Measurements from ENCODE around the gene PCSK6.

The PCSK6 gene

GRCh38 chr15:101355678-101356464 lies 133.6 kb downstream of the PCSK6 start:
- no peak for DNase-seq (ENCODE audit: low read depth)

DNA sequence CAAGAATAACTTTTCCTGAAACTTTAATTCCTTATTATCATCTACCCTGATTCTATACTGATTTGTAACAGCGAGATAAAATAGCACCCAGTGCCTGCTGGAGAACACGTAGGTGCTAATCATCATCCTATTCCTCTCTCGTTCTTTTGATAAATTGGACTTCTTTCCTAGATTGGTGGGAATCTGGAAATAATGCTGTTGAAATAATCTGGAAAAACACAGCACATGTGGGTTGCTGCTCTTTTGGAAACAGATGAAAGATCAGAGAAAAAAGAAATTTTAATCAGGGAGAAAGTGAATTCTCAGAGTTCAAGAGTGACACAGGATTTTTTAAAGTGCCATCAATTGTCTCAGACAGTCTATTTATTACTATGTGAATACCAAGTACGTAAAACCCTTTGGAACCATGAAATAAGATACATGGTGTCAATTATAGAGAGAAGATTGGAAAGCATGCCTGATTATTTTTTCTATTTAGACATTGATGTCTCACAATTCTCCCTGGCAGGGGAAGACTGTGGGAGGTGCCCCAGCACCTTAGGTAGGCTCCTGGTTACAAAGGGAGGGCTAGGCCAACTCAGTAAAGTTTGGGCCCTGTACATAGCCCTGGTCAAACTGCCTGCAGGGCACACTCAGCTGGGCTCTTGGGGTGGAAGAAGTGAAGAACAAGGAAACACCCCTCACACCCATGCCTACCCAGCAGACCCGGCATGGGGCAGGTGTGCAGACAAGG lies 134.4 kb downstream of the PCSK6 start:
- DNase-seq (ENCODE audit: low read depth): no peak

DNA sequence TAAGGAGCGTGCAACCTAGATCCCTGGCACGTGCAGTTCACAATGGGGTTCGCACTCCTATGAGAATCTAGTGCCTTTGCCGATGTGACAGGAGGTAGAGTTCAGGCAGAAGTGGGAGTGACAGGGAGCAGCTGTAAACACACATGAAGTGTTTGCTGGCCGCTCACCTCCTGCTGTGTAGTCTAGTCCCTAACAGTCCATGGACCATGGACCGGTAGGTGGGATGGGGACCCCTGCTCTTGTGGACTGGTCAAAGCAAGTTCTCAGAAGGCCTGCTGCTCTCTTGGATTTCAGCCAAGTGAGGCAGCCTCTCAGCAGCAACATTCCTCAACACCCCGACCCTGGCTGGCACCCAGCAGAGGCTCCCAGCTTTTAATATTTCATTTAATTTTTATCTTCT lies 136.3 kb downstream of the PCSK6 start:
- no peak for DNase-seq (ENCODE audit: low read depth)

DNA sequence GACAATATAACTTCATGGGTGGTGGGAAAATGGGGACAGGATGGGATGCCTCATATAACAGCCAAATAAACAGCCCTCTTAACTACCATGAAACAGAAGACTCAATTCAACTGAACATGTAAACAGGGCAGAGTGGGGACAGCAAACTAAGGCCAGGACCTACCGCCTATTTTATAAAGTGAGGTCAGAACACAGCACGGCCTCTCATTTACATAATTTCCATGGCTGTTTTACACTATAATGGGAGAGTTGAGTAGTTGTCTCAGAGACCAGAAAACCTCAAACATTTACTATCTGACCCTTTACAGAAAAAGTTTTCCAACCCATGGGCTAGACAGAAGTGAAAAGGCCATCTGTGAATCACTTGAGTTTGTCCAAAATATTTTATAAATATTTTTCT lies 137.8 kb downstream of the PCSK6 start:
- DNase-seq (ENCODE audit: low read depth): no peak

GRCh38 chr15:101349047-101349951 lies 140.2 kb downstream of the PCSK6 start:
- DNase-seq (ENCODE audit: low read depth): no peak

DNA sequence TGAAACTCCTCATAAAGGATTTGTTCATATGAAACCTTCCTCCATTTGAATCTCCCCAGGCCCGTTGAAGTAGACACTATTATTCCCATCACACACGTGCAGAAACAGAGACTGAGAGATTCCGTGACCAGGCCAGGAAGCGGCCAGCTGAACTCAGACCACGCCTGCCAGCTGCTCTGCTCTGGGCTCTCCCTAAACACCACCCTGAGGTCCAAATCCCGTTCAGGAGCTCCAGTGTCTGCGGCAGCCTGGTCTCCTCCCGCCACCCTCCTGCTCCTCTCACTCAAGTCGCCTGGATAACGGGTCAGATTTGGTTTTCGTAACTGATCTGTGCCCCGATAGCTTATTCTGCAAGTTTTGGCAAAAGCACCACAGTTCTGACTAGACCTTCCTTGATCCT lies 140.9 kb downstream of the PCSK6 start:
- DNase-seq (ENCODE audit: low read depth): no peak

DNA sequence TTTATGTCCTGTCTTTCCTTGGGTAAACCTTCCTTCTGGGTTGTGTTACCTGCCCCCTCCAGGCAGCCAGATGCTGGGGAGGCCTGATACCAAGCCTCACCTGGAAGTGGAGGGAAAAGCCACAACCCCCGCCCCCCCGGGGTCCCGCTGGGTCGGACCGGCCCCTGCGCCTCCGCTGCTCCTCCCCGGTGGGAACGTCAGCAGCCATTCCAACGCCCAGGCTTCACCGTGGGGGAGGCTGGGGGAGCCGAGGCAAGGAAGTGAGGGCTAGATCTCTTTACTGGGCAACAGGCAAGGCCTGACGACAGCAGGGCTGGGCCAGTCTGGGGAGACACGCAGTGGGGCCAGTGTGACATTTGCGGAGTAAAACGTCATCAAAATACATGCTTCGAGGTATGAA lies 141.5 kb downstream of the PCSK6 start:
- DNase-seq (ENCODE audit: low read depth): no peak

GRCh38 chr15:101347454-101347853 lies 142.1 kb downstream of the PCSK6 start:
- DNase-seq (ENCODE audit: low read depth): no peak

GRCh38 chr15:101346928-101347327 lies 142.6 kb downstream of the PCSK6 start:
- no peak for DNase-seq (ENCODE audit: low read depth)

DNA sequence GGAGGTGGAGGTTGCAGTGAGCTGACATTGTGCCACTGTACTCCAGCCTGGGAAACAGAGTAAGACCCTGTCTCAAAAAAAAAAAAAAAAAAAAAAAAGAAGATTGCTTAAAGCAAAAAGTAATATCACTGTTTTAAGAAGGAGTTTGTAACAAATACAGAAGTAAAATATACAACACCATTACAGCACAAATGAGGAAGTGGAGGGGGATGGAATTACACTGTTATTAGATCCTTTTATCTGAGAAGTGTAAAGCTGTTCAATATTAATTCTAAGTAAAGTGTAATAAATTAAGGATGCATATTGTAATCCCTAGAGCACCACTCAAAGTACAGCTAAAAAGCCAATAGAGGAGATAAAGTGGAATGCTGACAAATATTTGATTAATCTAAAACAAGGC lies 147.5 kb downstream of the PCSK6 start:
- no peak for DNase-seq (ENCODE audit: low read depth)

- DNase-seq (ENCODE audit: low read depth): no peak
Observed at GRCh38 chr15:101338502-101339057, 150.9 kb downstream of the PCSK6 start.

GRCh38 chr15:101337976-101338375 lies 151.5 kb downstream of the PCSK6 start:
- DNase-seq (ENCODE audit: low read depth): no peak

GRCh38 chr15:101333907-101334789 lies 155.4 kb downstream of the PCSK6 start:
- DNase-seq (ENCODE audit: low read depth): peak; percentile 40

GRCh38 chr15:101332061-101332467 lies 157.4 kb downstream of the PCSK6 start:
- no peak for DNase-seq (ENCODE audit: low read depth)

- DNase-seq (ENCODE audit: low read depth): no peak
Observed at GRCh38 chr15:101329867-101330380, 159.6 kb downstream of the PCSK6 start.

DNA sequence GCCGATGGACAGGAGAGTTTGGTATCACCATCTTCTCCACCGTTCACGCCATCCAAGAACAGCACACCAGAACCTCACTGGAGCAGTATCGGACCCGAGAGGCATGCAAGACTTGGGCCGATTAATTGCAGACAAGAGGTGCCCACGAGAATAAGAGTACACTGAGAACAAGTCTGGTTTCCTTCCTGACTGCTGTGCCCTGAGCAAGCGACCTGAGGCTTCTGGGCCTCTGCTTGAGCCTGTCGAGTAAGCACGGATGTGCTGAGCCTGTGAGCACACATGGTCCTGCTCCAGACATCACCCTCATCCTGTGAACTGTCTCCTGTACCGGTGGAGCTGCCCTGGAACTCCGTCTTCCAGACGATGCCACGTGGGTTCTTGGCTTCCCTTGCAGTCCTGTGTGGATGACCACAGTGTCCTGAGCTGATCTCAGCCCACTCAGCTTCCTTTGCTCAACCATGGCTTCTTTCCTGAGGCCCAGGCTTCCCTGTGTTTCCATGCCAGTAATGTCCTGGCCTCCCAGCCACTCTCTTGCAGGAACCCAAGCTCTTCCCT lies 160.1 kb downstream of the PCSK6 start:
- DNase-seq (ENCODE audit: low read depth): no peak

- DNase-seq (ENCODE audit: low read depth): no peak
Observed at GRCh38 chr15:101328001-101328400, 161.5 kb downstream of the PCSK6 start.

GRCh38 chr15:101327147-101327740 lies 162.3 kb downstream of the PCSK6 start:
- DNase-seq (ENCODE audit: low read depth): no peak

DNA sequence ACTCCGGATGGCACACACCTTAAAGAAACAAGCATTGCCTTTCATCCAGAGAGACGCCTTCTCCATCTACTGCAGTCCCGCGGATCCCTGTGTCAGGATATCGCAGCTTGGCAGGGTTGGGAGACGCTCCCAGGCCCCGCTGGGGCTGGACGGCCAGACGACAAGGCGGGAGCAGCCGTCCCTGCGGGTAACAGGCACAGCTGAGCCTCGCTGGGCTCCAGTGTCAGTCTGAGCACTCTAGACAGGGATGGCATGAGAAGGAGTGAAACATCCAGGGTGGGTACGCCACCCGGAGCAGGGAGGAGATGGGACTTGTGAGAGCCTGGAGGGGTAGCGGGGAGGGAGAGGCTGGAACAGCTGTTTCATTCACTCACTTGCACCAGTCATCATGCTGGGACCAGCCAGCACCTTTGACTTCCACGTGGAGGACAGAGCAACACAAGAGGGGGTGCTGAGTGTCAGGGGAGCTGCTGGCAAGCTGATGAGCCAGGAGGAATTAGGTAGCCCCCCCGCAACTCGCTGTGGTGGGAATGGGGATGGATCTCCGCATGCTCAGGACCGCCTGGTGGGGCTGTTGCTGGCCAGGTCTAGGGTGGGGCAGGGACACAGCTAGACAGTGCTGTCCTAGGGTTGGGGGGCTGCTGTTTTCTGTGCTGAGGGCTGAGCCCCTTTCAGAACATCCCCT lies 162.9 kb downstream of the PCSK6 start:
- no peak for DNase-seq (ENCODE audit: low read depth)

GRCh38 chr15:101326026-101326315 lies 163.5 kb downstream of the PCSK6 start:
- no peak for DNase-seq (ENCODE audit: low read depth)

Data from stimulated activated CD8-positive, alpha-beta memory T cell treated with anti-CD3 and anti-CD28 coated beads, Interleukin-12 subunit alpha, Interleukin-12 subunit beta, amount 100 ng/mL, for 4 hours (primary cell).